Right lobe of liver (tissue), 6 donors: Measurements from ENCODE around the gene ZNF609. TPM values are rescaled to one million over a fixed set of nuclear protein-coding genes. Genes with fewer than 3 reads are reported as not detected.

Experiments used
- ATAC-seq, 4 donors: fragments of 200-7000 bp; cut with Tn5 transposase; one replicate each; pipeline ENCODE4 v1.9.1; 2020; ENCODE audit warnings: mild to moderate bottlenecking in 4 of 4, moderate library complexity in 4 of 4
- DNase-seq, 3 donors: peaks; one replicate each; pipeline ENCODE4 v3.0.0-alpha.2; 2020
- H3K27ac ChIP-seq, 3 donors: fragments of 200-600 bp; one replicate each; pipeline ENCODE4 v1.8.0; 2022
- H3K27me3 ChIP-seq, 2 donors: fragments of 200-600 bp; one replicate each; pipeline ENCODE4 v1.8.0; 2022
- H3K36me3 ChIP-seq, 4 donors: fragments of 200-600 bp; sonication (generic) in 1 of 4; one replicate each; pipeline versions ENCODE4 v1.5.1 to v1.8.0; 2017 to 2022; ENCODE audit warnings: control low read depth in 1 of 4
- H3K4me1 ChIP-seq, 4 donors: fragments of 200-600 bp; sonication (generic) in 1 of 4; one replicate each; pipeline versions ENCODE4 v1.5.1 to v1.8.0; 2017 to 2022; ENCODE audit warnings: control low read depth in 1 of 4
- H3K4me3 ChIP-seq, 3 donors: fragments of 200-600 bp; one replicate each; pipeline ENCODE4 v1.8.0; 2022
- H3K9me3 ChIP-seq, 4 donors: fragments of 200-600 bp; sonication (generic) in 1 of 4; one replicate each; pipeline versions ENCODE4 v1.5.1 to v1.8.0; 2017 to 2022; ENCODE audit warnings: control low read depth in 1 of 4
- POLR2A ChIP-seq: fragments of 450-650 bp; IDR thresholded peaks from one replicate; pipeline ENCODE4 v1.6.1; 2017; ENCODE audit warnings: antibody characterized with exemption, mild to moderate bottlenecking
- WGBS: methylation state at CpG from one replicate; pipeline ENCODE4 v1.1.6; 2018; ENCODE audit warnings: low coverage, low lambda C conversion rate; ENCODE audit not compliant: insufficient coverage; ENCODE audit errors: missing lambda C conversion rate; 5-methylcytosine and 5-hydroxymethylcytosine counted together
- intact Hi-C, 2 donors: fragments of 100-400 bp; cut with DNase I; formaldehyde crosslinking; loops; one replicate each; pipeline versions ENCODE4 v1.11.2 to v1.14.1; 2022
- total RNA-seq, 6 experiments: library from RNA; depleted of rRNA in 2 of 6; stranded (reverse); fragments of >200 nt in 2 of 6; fragmentation: NEBNext Ultra II Directional in 3 of 6; extraction: Animal tissue kit (Norgen Biotek cat#: 25700) in 3 of 6; gene quantifications; one replicate each; pipeline versions ENCODE4 v1.1.0 to v1.2.4, GENCODE V29; 2016 to 2023
- TF ChIP-seq, protein P1 (sequence below), 4 donors: fragments of 200-600 bp in 3 of 4; fragments of 450-650 bp in 1 of 4; IDR thresholded peaks; one replicate each; pipeline versions ENCODE4 v1.5.1 to v1.8.0; 2016 to 2022; ENCODE audit warnings: antibody characterized with exemption in 4 of 4, mild to moderate bottlenecking in 2 of 4
- donor health status: DM: no; HTN: yes; CAD: no.
- donor health status: DM: no; HTN: no; CAD: no.
- donor health status: DM: no; HTN: no; CAD: no.
- donor health status: DM: no; HTN: yes; CAD: no.
- donor health status: DM: no; HTN: yes; CAD: no.

Gene ZNF609
- total RNA-seq, 6 experiments from 2014 or later, result 10.7 to 16.1 (median 13.5) TPM

DNA sequence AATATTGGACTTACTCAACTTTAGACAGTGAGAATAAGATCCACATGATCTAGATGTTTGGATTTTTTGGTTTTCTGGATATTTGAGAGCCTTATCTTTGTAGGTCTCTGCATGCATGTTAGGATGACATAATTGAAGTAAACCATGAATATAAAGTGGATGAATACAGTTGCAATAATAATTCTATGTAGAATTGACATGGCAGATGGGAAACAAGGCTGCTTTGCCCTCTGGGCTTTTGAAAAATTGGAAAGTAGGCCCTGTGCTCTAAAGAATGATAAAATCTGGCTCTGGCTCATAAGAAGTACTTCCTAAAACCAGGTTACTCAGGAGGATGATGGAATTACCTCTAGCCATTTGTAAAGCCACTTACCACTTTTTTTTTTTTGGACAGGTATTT lies 86.9 kb downstream of the ZNF609 start:
- Histone ChIP-seq H3K4me3 (no peak overlapping the region), H3K9me3 (no peaks in the 10 kb centered on the region), H3K27ac (no peak overlapping the region), H3K4me1 (no peaks in the 10 kb centered on the region), H3K36me3 (no peaks in the 10 kb centered on the region), H3K27me3 (no peaks in the 10 kb centered on the region)
- intact Hi-C loops, result no loop called here
- ATAC-seq, result no peak
- no peak for DNase-seq
- TF ChIP-seq, protein P1, sequence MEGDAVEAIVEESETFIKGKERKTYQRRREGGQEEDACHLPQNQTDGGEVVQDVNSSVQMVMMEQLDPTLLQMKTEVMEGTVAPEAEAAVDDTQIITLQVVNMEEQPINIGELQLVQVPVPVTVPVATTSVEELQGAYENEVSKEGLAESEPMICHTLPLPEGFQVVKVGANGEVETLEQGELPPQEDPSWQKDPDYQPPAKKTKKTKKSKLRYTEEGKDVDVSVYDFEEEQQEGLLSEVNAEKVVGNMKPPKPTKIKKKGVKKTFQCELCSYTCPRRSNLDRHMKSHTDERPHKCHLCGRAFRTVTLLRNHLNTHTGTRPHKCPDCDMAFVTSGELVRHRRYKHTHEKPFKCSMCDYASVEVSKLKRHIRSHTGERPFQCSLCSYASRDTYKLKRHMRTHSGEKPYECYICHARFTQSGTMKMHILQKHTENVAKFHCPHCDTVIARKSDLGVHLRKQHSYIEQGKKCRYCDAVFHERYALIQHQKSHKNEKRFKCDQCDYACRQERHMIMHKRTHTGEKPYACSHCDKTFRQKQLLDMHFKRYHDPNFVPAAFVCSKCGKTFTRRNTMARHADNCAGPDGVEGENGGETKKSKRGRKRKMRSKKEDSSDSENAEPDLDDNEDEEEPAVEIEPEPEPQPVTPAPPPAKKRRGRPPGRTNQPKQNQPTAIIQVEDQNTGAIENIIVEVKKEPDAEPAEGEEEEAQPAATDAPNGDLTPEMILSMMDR (IDR thresholded peaks at IDR 0.05), result no peak
- TF ChIP-seq POLR2A, result no peak

DNA sequence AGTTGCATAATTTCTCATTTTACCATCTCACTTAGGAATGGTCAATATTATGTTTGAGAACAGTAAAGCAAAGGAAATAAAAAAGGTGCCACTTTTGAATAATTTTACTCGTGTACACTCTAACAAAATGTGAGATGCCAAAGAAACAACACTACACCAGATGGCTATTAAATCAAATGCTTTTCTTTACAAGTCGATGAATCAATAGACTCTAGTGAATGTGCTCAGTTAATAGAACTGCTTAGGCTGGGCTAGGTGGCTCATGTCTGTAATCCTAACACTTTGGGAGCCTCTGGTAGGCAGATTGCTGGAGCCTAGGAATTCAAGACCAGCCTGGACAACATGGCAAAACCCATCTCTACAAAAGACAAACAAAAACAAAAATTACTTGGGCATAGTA lies 87.9 kb downstream of the ZNF609 start:
- WGBS, result 65% methylated on average over 2 of the region's 2 CpGs
- no peaks in the 10 kb centered on the region for H3K36me3 ChIP-seq

GRCh38 chr15:64549860-64550259 lies 89.5 kb downstream of the ZNF609 start:
- Histone ChIP-seq H3K4me1 (no peaks in the 10 kb centered on the region), H3K9me3 (no peaks in the 10 kb centered on the region), H3K4me3 (no peak overlapping the region), H3K27me3 (no peaks in the 10 kb centered on the region), H3K36me3 (no peaks in the 10 kb centered on the region), H3K27ac (no peak overlapping the region)
- TF ChIP-seq POLR2A, result no peak
- TF ChIP-seq, protein P1 (IDR thresholded peaks at IDR 0.05), result no peak
- DNase-seq, result no peak
- intact Hi-C loops, result no loop called here
- no peak for ATAC-seq
- 94% methylated on average over 2 of the region's 2 CpGs for WGBS

More for the DNA sequence above, 87.9 kb downstream of the ZNF609 start:
- H3K4me3 ChIP-seq, result no peak overlapping the region
- H3K27ac ChIP-seq, result no peak overlapping the region
- H3K4me1 ChIP-seq, result no peaks in the 10 kb centered on the region
- intact Hi-C loops, result no loop called here
- DNase-seq (no peak), ATAC-seq (no peak)
- TF ChIP-seq, protein P1 (IDR thresholded peaks at IDR 0.05), result no peak
- no peak for TF ChIP-seq POLR2A
- no peaks in the 10 kb centered on the region for H3K9me3 ChIP-seq
- no peaks in the 10 kb centered on the region for H3K27me3 ChIP-seq

- Histone ChIP-seq H3K4me3 (no peak overlapping the region), H3K27ac (no peak overlapping the region), H3K36me3 (no peaks in the 10 kb centered on the region), H3K9me3 (no peaks in the 10 kb centered on the region), H3K4me1 (no peaks in the 10 kb centered on the region), H3K27me3 (no peaks in the 10 kb centered on the region)
- intact Hi-C loops, result no loop called here
- 97% methylated on average over 7 of the region's 8 CpGs for WGBS
- no peak for ATAC-seq
- no peak for DNase-seq
- TF ChIP-seq, protein P1 (IDR thresholded peaks at IDR 0.05), result no peak
- TF ChIP-seq POLR2A, result no peak
Observed at GRCh38 chr15:64552281-64552948, 92.0 kb downstream of the ZNF609 start.
